PFSK-1 (cell line): ENCODE measurements around the gene FOXI2.

Experiments
- FOXP2 ChIP-seq: optimal IDR thresholded peaks from 2 replicates; pipeline ENCODE3; 2011; ENCODE audit warnings: borderline replicate concordance, control low read depth, inconsistent platforms; ENCODE audit not compliant: insufficient read depth; ENCODE audit errors: extremely low read length, extremely low read depth
- POLR2AphosphoS5 ChIP-seq: IDR thresholded peaks from 2 replicates; pipeline ENCODE4 v1.6.1; 2012; ENCODE audit warnings: low read depth, mild to moderate bottlenecking, control low read depth, low read length, moderate library complexity
- REST ChIP-seq, 2 experiments: IDR thresholded peaks; 2 replicates each; pipeline versions ENCODE4 v1.6.1 to v1.8.0; 2011 to 2012; ENCODE audit warnings: low read depth in 2 of 2, low read length in 2 of 2, control low read depth in 1 of 2, inconsistent platforms in 1 of 2, mild to moderate bottlenecking in 1 of 2, moderate library complexity in 1 of 2; ENCODE audit not compliant: insufficient read depth in 1 of 2
- SIN3A ChIP-seq: IDR thresholded peaks from 2 replicates; pipeline ENCODE4 v1.6.1; 2012; ENCODE audit warnings: mild to moderate bottlenecking, low read length, moderate library complexity, borderline replicate concordance; ENCODE audit not compliant: insufficient read depth
- TAF1 ChIP-seq: IDR thresholded peaks from 2 replicates; pipeline ENCODE4 v1.6.1; 2012; ENCODE audit warnings: low read length, control low read depth, borderline replicate concordance; ENCODE audit not compliant: insufficient read depth

The FOXI2 gene

GRCh38 chr10:127695431-127695830, 41.6 kb upstream of the FOXI2 start:
- no peak for TF ChIP-seq REST (IDR thresholded peaks at IDR 0.05; ENCODE audit: insufficient read depth in 1 of 2, low read depth in 2 of 2, low read length in 2 of 2)
- no peak for TF ChIP-seq FOXP2
- no peak for TF ChIP-seq POLR2AphosphoS5
- no peak for TF ChIP-seq TAF1
- TF ChIP-seq SIN3A: no peak

- TF ChIP-seq REST (IDR thresholded peaks at IDR 0.05; ENCODE audit: insufficient read depth in 1 of 2, low read depth in 2 of 2, low read length in 2 of 2): no peak
- TF ChIP-seq TAF1: no peak
- TF ChIP-seq FOXP2: no peak
- TF ChIP-seq SIN3A: no peak
- no peak for TF ChIP-seq POLR2AphosphoS5
Measured at GRCh38 chr10:127698886-127699285, 38.1 kb upstream of the FOXI2 start.

GRCh38 chr10:127699311-127699710, 37.7 kb upstream of the FOXI2 start:
- TF ChIP-seq FOXP2 (no peak), REST (IDR thresholded peaks at IDR 0.05; ENCODE audit: insufficient read depth in 1 of 2, low read depth in 2 of 2, low read length in 2 of 2) (no peak), SIN3A (no peak), TAF1 (no peak), POLR2AphosphoS5 (no peak)

- TF ChIP-seq TAF1: no peak
- no peak for TF ChIP-seq POLR2AphosphoS5
- TF ChIP-seq REST (IDR thresholded peaks at IDR 0.05; ENCODE audit: insufficient read depth in 1 of 2, low read depth in 2 of 2, low read length in 2 of 2): no peak
- TF ChIP-seq SIN3A: no peak
- no peak for TF ChIP-seq FOXP2
Measured at GRCh38 chr10:127702271-127702670, 34.7 kb upstream of the FOXI2 start.

- no peak for TF ChIP-seq FOXP2
- TF ChIP-seq TAF1: no peak
- no peak for TF ChIP-seq SIN3A
- TF ChIP-seq REST (IDR thresholded peaks at IDR 0.05; ENCODE audit: insufficient read depth in 1 of 2, low read depth in 2 of 2, low read length in 2 of 2): no peak
- no peak for TF ChIP-seq POLR2AphosphoS5
Measured at GRCh38 chr10:127715249-127715648, 21.7 kb upstream of the FOXI2 start.
